Fibroblast of pulmonary artery (primary cell): ENCODE results near the gene DGKK.

Source experiments
- DNase-seq: peaks from one replicate; pipeline ENCODE4 v3.0.0-alpha.2; 2010; ENCODE audit warnings: low read depth
- H3K4me3 ChIP-seq: replicated peaks from 2 replicates; pipeline ENCODE4 v1.5.1; 2011; ENCODE audit warnings: low read depth, mild to moderate bottlenecking, control low read depth, low read length, moderate library complexity
- CTCF ChIP-seq: IDR thresholded peaks from 2 replicates; pipeline ENCODE4 v1.5.1; 2011; ENCODE audit warnings: mild to moderate bottlenecking, control low read depth, low read length, inconsistent platforms; ENCODE audit errors: missing control alignments

The DGKK gene

GRCh38 chrX:50431623-50432022 lies 39.0 kb downstream of the DGKK start:
- H3K4me3 ChIP-seq = no peak overlapping the region
- no peak for DNase-seq
- TF ChIP-seq CTCF = no peak

GRCh38 chrX:50430917-50431575 lies 39.6 kb downstream of the DGKK start:
- H3K4me3 ChIP-seq = no peak overlapping the region
- TF ChIP-seq CTCF = no peak
- no peak for DNase-seq

- DNase-seq = no peak
- no peak overlapping the region for H3K4me3 ChIP-seq
- no peak for TF ChIP-seq CTCF
These were observed 42.5 kb downstream of the DGKK start for GRCh38 chrX:50428174-50428573.

GRCh38 chrX:50407976-50408375 lies 62.6 kb downstream of the DGKK start:
- H3K4me3 ChIP-seq = no peak overlapping the region
- DNase-seq = no peak
- no peak for TF ChIP-seq CTCF

- no peak for DNase-seq
- H3K4me3 ChIP-seq = no peak overlapping the region
- no peak for TF ChIP-seq CTCF
These were observed 66.7 kb downstream of the DGKK start for GRCh38 chrX:50403903-50404302.

- H3K4me3 ChIP-seq = no peak overlapping the region
- no peak for TF ChIP-seq CTCF
- no peak for DNase-seq
These were observed 67.7 kb downstream of the DGKK start for GRCh38 chrX:50402886-50403285.

GRCh38 chrX:50393902-50394301 lies 76.7 kb downstream of the DGKK start:
- DNase-seq = no peak
- no peak for TF ChIP-seq CTCF
- H3K4me3 ChIP-seq = no peak overlapping the region
